Measurements from ENCODE around the gene WDR93.
"Not testable (repeated sequence)": the region's sequence is repeated elsewhere in the genome, so short reads cannot be mapped to it uniquely, and the experiment has no call there.

WDR93 gene

GRCh38 chr15:89772932-89773583 lies 82.4 kb downstream of the WDR93 start:
- DNase-seq: no peak

- no peak for DNase-seq
Observed at GRCh38 chr15:89774492-89774891, 83.9 kb downstream of the WDR93 start.

- DNase-seq: no peak
Observed at GRCh38 chr15:89775815-89776214, 85.2 kb downstream of the WDR93 start.

GRCh38 chr15:89776274-89777072 lies 85.9 kb downstream of the WDR93 start, which contains the start of gene MESP2:
Gene MESP2, plus strand, starts transcription at chr15:89776332. Its CDS starts 26 bp downstream, at chr15:89776358.
- DNase-seq: peak; percentile 88 to 90

GRCh38 chr15:89777073-89777751 lies 86.6 kb downstream of the WDR93 start:
- DNase-seq: no peak

GRCh38 chr15:89777782-89778380 lies 87.3 kb downstream of the WDR93 start:
- DNase-seq: no peak

- no peak for DNase-seq
Observed at GRCh38 chr15:89778861-89779260, 88.2 kb downstream of the WDR93 start.

GRCh38 chr15:89780601-89781000 lies 90.0 kb downstream of the WDR93 start:
- no peak for DNase-seq

- DNase-seq: peak; percentile 79 to 84
Observed at GRCh38 chr15:89781055-89781454, 90.4 kb downstream of the WDR93 start.

- peak; percentile 75 to 79 for DNase-seq
Observed at GRCh38 chr15:89781891-89782618, 91.4 kb downstream of the WDR93 start.

GRCh38 chr15:89782619-89782950 lies 92.0 kb downstream of the WDR93 start:
- DNase-seq: not testable (repeated sequence)

- DNase-seq: peak in 1 of 2 donors; percentile 11
Observed at GRCh38 chr15:89783111-89783860, 92.7 kb downstream of the WDR93 start.

- no peak for DNase-seq
Observed at GRCh38 chr15:89783861-89784685, 93.5 kb downstream of the WDR93 start.

GRCh38 chr15:89784686-89784960 lies 94.0 kb downstream of the WDR93 start:
- DNase-seq: no peak

- DNase-seq: no peak
Observed at GRCh38 chr15:89785064-89785773, 94.6 kb downstream of the WDR93 start.

GRCh38 chr15:89785774-89786140 lies 95.1 kb downstream of the WDR93 start:
- DNase-seq: no peak

- DNase-seq: no peak
Observed at GRCh38 chr15:89787944-89788343, 97.3 kb downstream of the WDR93 start.

GRCh38 chr15:89788585-89788984 lies 98.0 kb downstream of the WDR93 start:
- DNase-seq: not testable (repeated sequence)

GRCh38 chr15:89790206-89790605 lies 99.6 kb downstream of the WDR93 start:
- peak in 1 of 2 donors; percentile 28 for DNase-seq

GRCh38 chr15:89790661-89791060 lies 100.0 kb downstream of the WDR93 start:
- no peak for DNase-seq
